H9 (cell line): ENCODE results near the gene SLPI. TPM values are rescaled to one million over a fixed set of nuclear protein-coding genes. Genes with fewer than 3 reads are reported as not detected.

Source experiments
- DNase-seq: peaks from one replicate; pipeline ENCODE4 v3.0.0-alpha.2; 2017
- H2AFZ ChIP-seq: one replicate; pipeline ENCODE4 v1.6.1; 2013; ENCODE audit warnings: mild to moderate bottlenecking, low read length, control low read depth, moderate library complexity
- H2AK5ac ChIP-seq: 2 replicates; pipeline ENCODE4 v1.6.1; 2013; ENCODE audit warnings: low read length, control low read depth, mixed read lengths; ENCODE audit not compliant: insufficient read length
- H2BK120ac ChIP-seq: one replicate; pipeline ENCODE4 v1.6.1; 2013; ENCODE audit warnings: low read depth, mild to moderate bottlenecking, low read length, control low read depth, inconsistent platforms; ENCODE audit not compliant: poor library complexity, severe bottlenecking
- H2BK12ac ChIP-seq: 2 replicates; pipeline ENCODE4 v1.6.1; 2013; ENCODE audit warnings: low read length, control low read depth, mixed read lengths, low read depth; ENCODE audit not compliant: insufficient read length
- H2BK15ac ChIP-seq: 2 replicates; pipeline ENCODE4 v1.6.1; 2013; ENCODE audit warnings: low read depth, low read length, control low read depth
- H2BK20ac ChIP-seq: one replicate; pipeline ENCODE4 v1.6.1; 2013; ENCODE audit warnings: low read depth, mild to moderate bottlenecking, low read length, control low read depth, inconsistent platforms; ENCODE audit not compliant: poor library complexity, severe bottlenecking
- H2BK5ac ChIP-seq: 2 replicates; pipeline ENCODE4 v1.6.1; 2013; ENCODE audit warnings: low read length, control low read depth, mixed read lengths; ENCODE audit not compliant: insufficient read length
- H3K14ac ChIP-seq: 2 replicates; pipeline ENCODE4 v1.6.1; 2013; ENCODE audit warnings: low read length, control low read depth; ENCODE audit not compliant: insufficient read depth
- H3K18ac ChIP-seq: 2 replicates; pipeline ENCODE4 v1.6.1; 2013; ENCODE audit warnings: low read depth, mild to moderate bottlenecking, mixed read lengths, low read length, control low read depth; ENCODE audit not compliant: insufficient read length
- H3K23ac ChIP-seq: 2 replicates; pipeline ENCODE4 v1.6.1; 2013; ENCODE audit warnings: low read length, control low read depth, mixed read lengths, low read depth; ENCODE audit not compliant: insufficient read length
- H3K23me2 ChIP-seq: 2 replicates; pipeline ENCODE4 v1.6.1; 2013; ENCODE audit warnings: low read depth, mild to moderate bottlenecking, mixed read lengths, low read length, control low read depth; ENCODE audit not compliant: insufficient read length, poor library complexity, severe bottlenecking
- H3K27ac ChIP-seq: 2 replicates; pipeline ENCODE4 v1.5.1; 2013; ENCODE audit warnings: low read length, control low read depth, mixed read lengths, low read depth; ENCODE audit not compliant: insufficient read length
- H3K27me3 ChIP-seq: 2 replicates; pipeline ENCODE4 v1.6.1; 2013; ENCODE audit warnings: low read length, control low read depth, inconsistent platforms; ENCODE audit not compliant: insufficient read depth
- H3K4ac ChIP-seq: 2 replicates; pipeline ENCODE4 v1.6.1; 2013; ENCODE audit warnings: low read depth, mild to moderate bottlenecking, control low read depth, inconsistent platforms, low read length, moderate library complexity
- H3K4me1 ChIP-seq: 2 replicates; pipeline ENCODE4 v1.6.1; 2013; ENCODE audit warnings: low read length, control low read depth, inconsistent platforms; ENCODE audit not compliant: insufficient read depth
- H3K4me2 ChIP-seq: 2 replicates; pipeline ENCODE4 v1.6.1; 2013; ENCODE audit warnings: low read length, control low read depth, mixed read lengths; ENCODE audit not compliant: insufficient read length, insufficient read depth
- H3K56ac ChIP-seq: 2 replicates; pipeline ENCODE4 v1.6.1; 2013; ENCODE audit warnings: low read depth, mild to moderate bottlenecking, mixed read lengths, low read length, control low read depth; ENCODE audit not compliant: insufficient read length
- H3K79me1 ChIP-seq: 2 replicates; pipeline ENCODE4 v1.6.1; 2013; ENCODE audit warnings: low read depth, mild to moderate bottlenecking, moderate library complexity, low read length, control low read depth, inconsistent platforms; ENCODE audit not compliant: insufficient read depth, poor library complexity, severe bottlenecking
- H3K79me2 ChIP-seq: 2 replicates; pipeline ENCODE4 v1.6.1; 2013; ENCODE audit warnings: low read length, control low read depth, inconsistent platforms; ENCODE audit not compliant: insufficient read depth
- H3K9ac ChIP-seq: 2 replicates; pipeline ENCODE4 v1.6.1; 2013; ENCODE audit warnings: low read length, control low read depth, mixed read lengths; ENCODE audit not compliant: insufficient read length; ENCODE audit errors: extremely low read depth
- H3K9me3 ChIP-seq: one replicate; pipeline ENCODE4 v1.6.1; 2013; ENCODE audit warnings: low read depth, low read length, inconsistent platforms; ENCODE audit not compliant: control insufficient read depth
- H3T11ph ChIP-seq: one replicate; pipeline ENCODE4 v1.6.1; 2013; ENCODE audit warnings: mild to moderate bottlenecking, low read length, control low read depth, inconsistent platforms
- H4K20me1 ChIP-seq: one replicate; pipeline ENCODE4 v1.6.1; 2013; ENCODE audit not compliant: control insufficient read depth, insufficient read length, insufficient read depth
- H4K5ac ChIP-seq: 2 replicates; pipeline ENCODE4 v1.6.1; 2013; ENCODE audit warnings: low read depth, mild to moderate bottlenecking, mixed read lengths, low read length, control low read depth; ENCODE audit not compliant: insufficient read length
- H4K8ac ChIP-seq: replicated peaks from 2 replicates; pipeline ENCODE4 v1.6.1; 2013; ENCODE audit warnings: low read length, control low read depth, mixed read lengths, low read depth; ENCODE audit not compliant: insufficient read length
- H4K91ac ChIP-seq: 2 replicates; pipeline ENCODE4 v1.6.1; 2013; ENCODE audit warnings: low read depth, mild to moderate bottlenecking, moderate library complexity, mixed read lengths, low read length, control low read depth; ENCODE audit not compliant: insufficient read length
- H3K27ac Mint-ChIP-seq, 3 experiments: 2 replicates in 2 of 3; 3 replicates in 1 of 3; pipeline ENCODE4 v1.8.0; 2020 to 2021; ENCODE audit warnings: mixed read lengths in 3 of 3, mild to moderate bottlenecking in 1 of 3, moderate library complexity in 1 of 3
- H3K27me3 Mint-ChIP-seq: 2 replicates; pipeline ENCODE4 v1.8.0; 2021; ENCODE audit warnings: low read depth, mild to moderate bottlenecking, moderate library complexity, mixed read lengths
- H3K36me3 Mint-ChIP-seq, 3 experiments: 2 replicates in 2 of 3; 3 replicates in 1 of 3; pipeline ENCODE4 v1.8.0; 2020 to 2021; ENCODE audit warnings: low read depth in 3 of 3, mixed read lengths in 3 of 3; ENCODE audit not compliant: insufficient read depth in 1 of 3
- H3K4me1 Mint-ChIP-seq, 2 experiments: 2 replicates each; pipeline ENCODE4 v1.8.0; 2020; ENCODE audit warnings: mixed read lengths in 2 of 2
- H3K4me3 Mint-ChIP-seq, 2 experiments: 2 replicates in 1 of 2; 3 replicates in 1 of 2; pipeline ENCODE4 v1.8.0; 2020 to 2021; ENCODE audit warnings: mild to moderate bottlenecking in 2 of 2, mixed read lengths in 2 of 2, moderate library complexity in 1 of 2
- H3K9me3 Mint-ChIP-seq, 2 experiments: 2 replicates in 1 of 2; 3 replicates in 1 of 2; pipeline ENCODE4 v1.8.0; 2020; ENCODE audit warnings: mild to moderate bottlenecking in 2 of 2, mixed read lengths in 2 of 2, moderate library complexity in 1 of 2
- WGBS: extraction: QIAGEN DNeasy Blood & Tissue Kit; methylation state at CpG from one replicate; pipeline ENCODE4 v1.1.7; 2013; ENCODE audit warnings: missing lambda C conversion rate, low lambda C conversion rate, mixed read lengths; ENCODE audit not compliant: insufficient read length; ENCODE audit errors: extremely low coverage; 5-methylcytosine and 5-hydroxymethylcytosine counted together
- total RNA-seq: library from RNA; stranded (reverse); gene quantifications from 2 replicates; pipeline ENCODE4 v1.2.1, GENCODE V29; 2021
- TF ChIP-seq, protein P1 (sequence below): fragments of 200-600 bp; sonication (generic); conservative IDR thresholded peaks from 3 replicates; pipeline ENCODE4 v1.8.0; 2021; ENCODE audit warnings: antibody characterized with exemption, mild to moderate bottlenecking

Gene SLPI
- total RNA-seq, 1 experiment from 2014 or later = not detected

GRCh38 chr20:45297786-45298497, 43.6 kb upstream of the SLPI start:
- Histone ChIP-seq H2BK20ac (no peak overlapping the region), H4K5ac (no peak overlapping the region), H3K4me1 (no peaks in the 10 kb centered on the region), H3K56ac (no peak overlapping the region), H4K91ac (no peak overlapping the region), H3K4ac (no peak overlapping the region), H2BK120ac (no peak overlapping the region), H2BK5ac (no peak overlapping the region), H3K4me2 (no peak overlapping the region), H3K18ac (no peak overlapping the region), H4K8ac (no peak overlapping the region), H3T11ph (no peak overlapping the region), H2AFZ (no peak overlapping the region), H3K27ac (no peak overlapping the region), H3K14ac (no peak overlapping the region), H3K79me2 (no peaks in the 10 kb centered on the region), H3K79me1 (no peaks in the 10 kb centered on the region), H4K20me1 (no peaks in the 10 kb centered on the region), H3K9ac (no peak overlapping the region), H2BK12ac (no peak overlapping the region), H2BK15ac (no peak overlapping the region), H3K9me3 (no peaks in the 10 kb centered on the region), H3K23ac (no peak overlapping the region), H3K27me3 (peaks cover under 1% of the 10 kb centered on the region; the same call in 1 of the 2 replicates), H3K23me2 (peaks cover 11% of the 10 kb centered on the region), H2AK5ac (no peak overlapping the region)
- Mint-ChIP-seq H3K27ac (no peak overlapping the region), H3K4me1 (peaks cover 4 to 5% of the 10 kb centered on the region in 2 experiments), H3K36me3 (peaks cover 5 to 15% (median 9%) of the 10 kb centered on the region in 3 experiments; a peak in 6 of 7 replicates), H3K27me3 (peaks cover 39% of the 10 kb centered on the region), H3K4me3 (no peak overlapping the region), H3K9me3 (peaks cover 21% of the 10 kb centered on the region in 2 experiments)
- TF ChIP-seq, protein P1, sequence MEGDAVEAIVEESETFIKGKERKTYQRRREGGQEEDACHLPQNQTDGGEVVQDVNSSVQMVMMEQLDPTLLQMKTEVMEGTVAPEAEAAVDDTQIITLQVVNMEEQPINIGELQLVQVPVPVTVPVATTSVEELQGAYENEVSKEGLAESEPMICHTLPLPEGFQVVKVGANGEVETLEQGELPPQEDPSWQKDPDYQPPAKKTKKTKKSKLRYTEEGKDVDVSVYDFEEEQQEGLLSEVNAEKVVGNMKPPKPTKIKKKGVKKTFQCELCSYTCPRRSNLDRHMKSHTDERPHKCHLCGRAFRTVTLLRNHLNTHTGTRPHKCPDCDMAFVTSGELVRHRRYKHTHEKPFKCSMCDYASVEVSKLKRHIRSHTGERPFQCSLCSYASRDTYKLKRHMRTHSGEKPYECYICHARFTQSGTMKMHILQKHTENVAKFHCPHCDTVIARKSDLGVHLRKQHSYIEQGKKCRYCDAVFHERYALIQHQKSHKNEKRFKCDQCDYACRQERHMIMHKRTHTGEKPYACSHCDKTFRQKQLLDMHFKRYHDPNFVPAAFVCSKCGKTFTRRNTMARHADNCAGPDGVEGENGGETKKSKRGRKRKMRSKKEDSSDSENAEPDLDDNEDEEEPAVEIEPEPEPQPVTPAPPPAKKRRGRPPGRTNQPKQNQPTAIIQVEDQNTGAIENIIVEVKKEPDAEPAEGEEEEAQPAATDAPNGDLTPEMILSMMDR = no peak
- no CpG with 5 or more reads among the region's 52 CpGs for WGBS
- DNase-seq = no peak
